GM12892 (cell line): ENCODE measurements around the gene ZNF483.
"Not testable (repeated sequence)": the region's sequence is repeated elsewhere in the genome, so short reads cannot be mapped to it uniquely, and the experiment has no call there.

Experiments used
- POLR2A ChIP-seq: IDR thresholded peaks from 2 replicates; pipeline ENCODE4 v1.6.1; 2011; ENCODE audit warnings: low read depth, low read length, control low read depth
- POLR2AphosphoS5 ChIP-seq: IDR thresholded peaks from 2 replicates; pipeline ENCODE4 v1.6.1; 2011; ENCODE audit warnings: low read depth, low read length, control low read depth
- TAF1 ChIP-seq: IDR thresholded peaks from 2 replicates; pipeline ENCODE4 v1.6.1; 2011; ENCODE audit warnings: low read depth, mild to moderate bottlenecking, control low read depth, low read length, borderline replicate concordance

DNA sequence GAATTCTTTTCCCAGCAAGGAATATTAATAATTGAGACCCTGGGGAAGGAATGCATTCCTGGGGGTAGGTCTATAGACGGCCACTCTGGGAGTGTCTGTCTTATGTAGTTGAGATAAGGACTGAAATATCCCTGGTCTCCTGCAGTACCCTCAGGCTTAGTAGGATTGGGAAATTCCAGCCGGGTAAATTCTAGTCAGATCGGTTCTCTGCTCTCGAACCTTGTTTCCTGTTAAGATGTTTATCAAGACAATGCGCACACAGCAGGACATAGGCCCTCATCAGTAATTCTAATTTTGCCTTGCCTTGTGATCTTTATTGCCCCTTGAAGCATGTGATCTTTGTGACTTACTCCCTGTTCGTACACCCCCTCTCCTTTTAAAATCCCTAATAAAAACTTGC lies 13.4 kb upstream of the ZNF483 start:
- not testable (repeated sequence) for TF ChIP-seq TAF1, POLR2AphosphoS5, POLR2A
